ENCODE measurements around the gene ARMC2. TPM values are rescaled to one million over a fixed set of nuclear protein-coding genes. Genes with fewer than 3 reads are reported as not detected.
A peak's percentile ranks its signal among the peaks of the same experiment; 100 is the strongest.

The ARMC2 gene
- total and polyA plus RNA-seq, 8 donors: 0.46 to 13.4 (median 2.3) TPM; not detected in 1

DNA sequence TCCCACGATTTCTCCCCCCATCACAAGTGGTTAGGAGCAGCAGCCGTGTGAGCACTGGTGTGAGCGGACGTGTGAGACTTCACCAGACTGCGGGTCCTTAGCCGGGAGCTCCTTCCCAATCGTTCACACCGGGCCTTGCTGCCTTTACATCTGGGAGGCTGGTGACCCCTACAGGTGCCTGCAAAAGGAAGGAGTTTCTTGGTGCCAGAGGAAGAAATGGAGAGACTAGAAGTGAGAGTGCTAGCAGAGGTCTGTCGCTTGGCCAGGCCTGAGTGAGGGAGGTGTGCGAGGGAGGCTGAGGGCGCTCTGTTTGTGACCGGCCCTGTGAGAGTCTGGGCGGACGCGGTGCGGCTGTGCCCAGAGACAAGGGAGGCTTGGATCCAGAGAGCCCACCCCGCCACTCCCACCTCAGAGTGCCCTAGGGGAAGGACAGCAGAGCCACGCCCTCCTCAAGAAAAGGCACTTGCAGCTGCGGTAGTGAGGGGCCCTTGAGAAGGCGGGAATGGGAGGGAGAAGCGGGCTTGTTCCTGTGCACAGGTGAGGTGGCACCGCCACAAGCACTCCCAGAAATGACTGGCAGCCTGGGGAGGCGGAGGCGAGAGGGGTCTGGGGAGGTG, 10.0 kb upstream of the ARMC2 start:
- Histone ChIP-seq H3K4me1 (peaks cover 0 to 22% (median 6%) of the 10 kb centered on the region in 4 donors), H3K9me3 (no peaks in the 10 kb centered on the region), H3K36me3 (no peaks in the 10 kb centered on the region), H3K4me3 (peak overlapping the region in 1 of 4 donors; percentile 3), H3K27ac (no peak overlapping the region), H3K27me3 (no peaks in the 10 kb centered on the region)
- intact Hi-C loops (cut with DNase I; ENCODE audit: low total_unique reads): no loop called here
- WGBS, 5 donors: 30 to 60% (median 51%) methylated on average over 24 of the region's 24 CpGs
- TF ChIP-seq, protein P1, sequence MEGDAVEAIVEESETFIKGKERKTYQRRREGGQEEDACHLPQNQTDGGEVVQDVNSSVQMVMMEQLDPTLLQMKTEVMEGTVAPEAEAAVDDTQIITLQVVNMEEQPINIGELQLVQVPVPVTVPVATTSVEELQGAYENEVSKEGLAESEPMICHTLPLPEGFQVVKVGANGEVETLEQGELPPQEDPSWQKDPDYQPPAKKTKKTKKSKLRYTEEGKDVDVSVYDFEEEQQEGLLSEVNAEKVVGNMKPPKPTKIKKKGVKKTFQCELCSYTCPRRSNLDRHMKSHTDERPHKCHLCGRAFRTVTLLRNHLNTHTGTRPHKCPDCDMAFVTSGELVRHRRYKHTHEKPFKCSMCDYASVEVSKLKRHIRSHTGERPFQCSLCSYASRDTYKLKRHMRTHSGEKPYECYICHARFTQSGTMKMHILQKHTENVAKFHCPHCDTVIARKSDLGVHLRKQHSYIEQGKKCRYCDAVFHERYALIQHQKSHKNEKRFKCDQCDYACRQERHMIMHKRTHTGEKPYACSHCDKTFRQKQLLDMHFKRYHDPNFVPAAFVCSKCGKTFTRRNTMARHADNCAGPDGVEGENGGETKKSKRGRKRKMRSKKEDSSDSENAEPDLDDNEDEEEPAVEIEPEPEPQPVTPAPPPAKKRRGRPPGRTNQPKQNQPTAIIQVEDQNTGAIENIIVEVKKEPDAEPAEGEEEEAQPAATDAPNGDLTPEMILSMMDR (IDR thresholded peaks at IDR 0.05): no peak
- TF ChIP-seq EP300 (IDR thresholded peaks at IDR 0.05) (no peak), POLR2AphosphoS5 (IDR thresholded peaks at IDR 0.05) (no peak), POLR2A (IDR thresholded peaks at IDR 0.05) (no peak)
- peak in 1 of 2 donors; percentile 79 for DNase-seq

DNA sequence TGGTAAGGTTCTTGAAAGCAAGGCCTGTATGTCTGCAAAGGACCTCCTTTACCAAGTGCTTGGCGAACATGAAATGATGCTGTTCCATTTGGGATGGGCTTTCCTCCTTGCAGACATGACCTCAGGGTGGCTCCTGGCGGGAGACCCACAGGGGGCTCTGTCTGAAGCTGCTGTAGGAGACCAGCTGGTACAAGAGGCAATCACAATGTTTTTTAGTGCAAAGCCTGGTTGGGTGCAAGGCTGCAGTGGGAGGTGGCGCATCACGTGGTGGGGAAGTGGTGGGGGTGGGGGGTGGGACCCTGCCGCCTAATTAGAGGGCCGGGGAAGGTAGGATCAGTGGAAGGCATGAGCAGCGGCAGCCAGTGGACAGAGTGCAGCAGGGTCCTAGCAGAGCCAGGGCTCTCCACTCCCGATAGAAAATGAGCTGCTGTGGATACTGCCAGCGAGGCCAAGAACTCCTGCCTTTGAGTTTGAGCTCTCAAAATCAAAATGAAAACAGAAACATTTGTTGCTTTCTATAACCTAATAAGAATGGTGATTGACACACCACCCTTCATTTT, 9.1 kb upstream of the ARMC2 start:
- H3K36me3 ChIP-seq: no peaks in the 10 kb centered on the region
- no peak overlapping the region for H3K4me3 ChIP-seq
- intact Hi-C loops (cut with DNase I; ENCODE audit: low total_unique reads): no loop called here
- no peaks in the 10 kb centered on the region for H3K9me3 ChIP-seq
- TF ChIP-seq, protein P1 (IDR thresholded peaks at IDR 0.05): no peak
- TF ChIP-seq POLR2AphosphoS5 (IDR thresholded peaks at IDR 0.05) (no peak), POLR2A (IDR thresholded peaks at IDR 0.05) (no peak), EP300 (IDR thresholded peaks at IDR 0.05) (no peak)
- peaks cover 0 to 22% (median 6%) of the 10 kb centered on the region in 4 donors for H3K4me1 ChIP-seq
- no peak overlapping the region for H3K27ac ChIP-seq
- 76 to 86% (median 78%) methylated on average over 9 of the region's 9 CpGs for WGBS, 5 donors
- no peak for DNase-seq
- no peaks in the 10 kb centered on the region for H3K27me3 ChIP-seq

DNA sequence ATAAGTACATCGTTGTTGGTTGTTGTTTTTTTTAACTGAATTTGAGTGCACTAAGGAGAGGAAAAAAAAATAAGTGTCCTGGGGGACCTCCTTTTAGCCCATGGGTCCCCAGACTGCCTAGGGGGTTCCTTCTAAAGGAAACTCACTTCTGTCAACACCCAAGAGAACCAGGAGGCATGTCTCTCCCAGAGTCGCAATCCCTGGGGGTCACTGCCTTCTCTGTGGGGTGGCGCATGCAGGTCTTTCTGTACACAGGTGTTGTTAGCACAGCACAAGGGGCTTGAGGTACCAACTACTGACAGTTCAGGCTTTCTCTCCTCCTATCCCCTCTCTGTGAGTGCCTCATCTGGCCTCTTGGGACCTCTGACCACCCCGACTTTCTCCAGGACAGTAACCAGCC, 7.3 kb upstream of the ARMC2 start:
- peaks cover 0 to 22% (median 6%) of the 10 kb centered on the region in 4 donors for H3K4me1 ChIP-seq
- no peak for DNase-seq
- H3K9me3 ChIP-seq: no peaks in the 10 kb centered on the region
- H3K36me3 ChIP-seq: no peaks in the 10 kb centered on the region
- no peak overlapping the region for H3K4me3 ChIP-seq
- TF ChIP-seq POLR2AphosphoS5 (IDR thresholded peaks at IDR 0.05) (no peak), EP300 (IDR thresholded peaks at IDR 0.05) (no peak), POLR2A (IDR thresholded peaks at IDR 0.05) (no peak)
- TF ChIP-seq, protein P1 (IDR thresholded peaks at IDR 0.05): no peak
- WGBS, 5 donors: 82 to 95% (median 92%) methylated on average over 4 of the region's 4 CpGs
- H3K27ac ChIP-seq: peak overlapping the region in 1 of 5 donors; percentile 18
- no peaks in the 10 kb centered on the region for H3K27me3 ChIP-seq
- intact Hi-C loops (cut with DNase I; ENCODE audit: low total_unique reads): no loop called here

DNA sequence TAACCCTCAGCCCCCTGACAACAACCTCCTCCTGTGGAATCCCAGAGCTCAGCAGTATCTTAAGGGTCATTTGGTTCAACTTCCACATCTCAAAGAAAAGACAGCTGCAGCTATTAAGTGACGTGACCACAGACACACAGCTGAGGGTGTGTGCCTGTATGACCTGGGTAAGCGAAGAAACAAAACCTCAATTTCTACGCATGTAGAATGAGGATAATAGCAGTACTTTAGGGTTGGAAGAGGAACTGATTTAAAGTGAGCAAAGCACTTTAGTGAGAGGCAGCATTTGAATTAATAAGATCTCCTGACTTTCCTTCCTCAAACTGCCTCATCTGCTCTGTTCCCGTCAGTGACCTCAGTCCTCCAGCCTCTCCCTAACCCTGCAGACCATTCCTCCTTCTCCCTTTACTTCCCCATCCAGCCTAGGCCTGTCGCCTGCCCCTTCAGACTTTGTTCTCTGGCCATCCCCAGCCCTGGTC, 6.8 kb upstream of the ARMC2 start:
- Histone ChIP-seq H3K4me3 (no peak overlapping the region), H3K27me3 (no peaks in the 10 kb centered on the region), H3K9me3 (no peaks in the 10 kb centered on the region), H3K27ac (peak overlapping the region in 2 of 5 donors; percentile 18 to 27), H3K36me3 (no peaks in the 10 kb centered on the region), H3K4me1 (peaks cover 0 to 22% (median 6%) of the 10 kb centered on the region in 4 donors)
- DNase-seq: peak in 1 of 2 donors; percentile 22
- TF ChIP-seq POLR2AphosphoS5 (IDR thresholded peaks at IDR 0.05) (peak in 1 of 3 donors; percentile 7), POLR2A (IDR thresholded peaks at IDR 0.05) (no peak)
- 85 to 88% (median 88%) methylated on average over 5 of the region's 5 CpGs for WGBS, 5 donors
- intact Hi-C loops (cut with DNase I; ENCODE audit: low total_unique reads): no loop called here

DNA sequence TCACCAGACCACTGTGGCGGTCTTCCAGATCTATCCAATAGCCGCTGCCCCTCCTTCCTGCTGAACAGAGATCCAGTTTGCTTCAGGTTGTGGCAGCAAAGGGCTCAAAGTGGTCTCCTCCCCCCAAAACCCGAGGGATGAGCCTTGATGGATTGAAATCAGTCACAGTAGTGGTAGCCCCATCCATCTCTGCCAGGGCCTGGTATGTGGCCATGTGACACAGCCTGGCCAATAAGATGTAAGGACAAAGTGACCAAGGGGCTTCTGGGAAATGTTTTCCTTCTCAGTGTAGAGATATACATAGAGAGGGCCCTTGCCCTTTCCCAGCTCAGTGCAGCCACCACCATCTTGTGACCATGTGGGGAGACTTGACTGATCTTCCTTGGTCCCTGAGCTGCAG, 4.1 kb upstream of the ARMC2 start:
- no peak overlapping the region for H3K4me3 ChIP-seq
- intact Hi-C loops (cut with DNase I; ENCODE audit: low total_unique reads): no loop called here
- H3K27me3 ChIP-seq: no peaks in the 10 kb centered on the region
- H3K4me1 ChIP-seq: peaks cover 4 to 26% (median 12%) of the 10 kb centered on the region in 4 donors
- 81 to 89% (median 85%) methylated on average over 3 of the region's 3 CpGs for WGBS, 5 donors
- H3K27ac ChIP-seq: no peak overlapping the region
- no peaks in the 10 kb centered on the region for H3K9me3 ChIP-seq
- no peaks in the 10 kb centered on the region for H3K36me3 ChIP-seq
- TF ChIP-seq POLR2AphosphoS5 (IDR thresholded peaks at IDR 0.05) (no peak), POLR2A (IDR thresholded peaks at IDR 0.05) (no peak), EP300 (IDR thresholded peaks at IDR 0.05) (no peak)
- TF ChIP-seq, protein P1 (IDR thresholded peaks at IDR 0.05): no peak
- DNase-seq: no peak
